ENCODE results near the gene KCNH4.
"Not testable (repeated sequence)": the region's sequence is repeated elsewhere in the genome, so short reads cannot be mapped to it uniquely, and the experiment has no call there.

The KCNH4 gene

GRCh38 chr17:42177684-42178083 lies 3.3 kb downstream of the KCNH4 start:
- no peak for DNase-seq

GRCh38 chr17:42174126-42174783 lies 6.7 kb downstream of the KCNH4 start:
- DNase-seq: no peak

GRCh38 chr17:42171831-42172230 lies 9.1 kb downstream of the KCNH4 start:
- no peak for DNase-seq

GRCh38 chr17:42169351-42169750 lies 11.6 kb downstream of the KCNH4 start:
- no peak for DNase-seq

DNA sequence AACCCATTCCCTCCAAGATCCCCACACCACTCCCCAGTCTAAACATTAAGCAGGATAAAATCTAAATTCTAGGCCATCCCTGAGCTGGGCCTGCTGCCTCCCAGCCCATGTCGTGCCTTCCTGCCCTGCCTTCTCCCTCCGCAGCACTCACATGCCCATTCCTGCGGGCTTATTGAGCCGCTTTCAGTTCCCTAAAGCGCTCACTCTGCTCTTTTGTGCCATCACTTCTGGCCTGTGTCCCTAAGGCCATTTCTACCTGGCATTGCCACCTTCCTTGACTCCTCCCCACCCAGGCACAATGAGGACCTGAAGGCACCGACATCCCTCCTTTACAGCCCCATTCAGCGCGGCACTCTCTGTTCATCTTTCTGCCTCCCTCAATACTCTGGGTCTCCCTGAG lies 13.1 kb downstream of the KCNH4 start:
- DNase-seq: no peak

- DNase-seq: no peak
These were observed 14.7 kb downstream of the KCNH4 start for GRCh38 chr17:42166196-42166763.

DNA sequence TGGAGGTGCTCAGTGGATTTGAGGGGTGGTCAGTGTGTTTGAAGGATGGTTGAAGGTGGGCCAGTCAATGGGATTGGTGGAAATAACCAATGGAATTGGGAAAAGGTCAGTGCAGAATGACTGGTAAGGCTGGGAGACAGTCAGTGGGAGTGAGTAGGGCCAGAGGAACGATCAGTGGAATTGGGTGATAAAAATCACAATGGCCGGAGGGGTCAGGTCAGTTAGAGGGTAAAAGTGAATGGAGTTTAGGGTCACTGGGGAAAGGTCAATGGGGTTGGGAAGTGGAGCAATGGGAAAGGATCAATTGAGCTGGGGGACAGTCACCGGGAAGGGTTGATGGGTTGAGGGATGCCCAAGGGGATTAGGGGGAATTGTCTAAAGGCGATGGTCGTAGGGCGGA lies 15.2 kb downstream of the KCNH4 start:
- DNase-seq: no peak

GRCh38 chr17:42163696-42164407 lies 17.1 kb downstream of the KCNH4 start:
- no peak for DNase-seq

GRCh38 chr17:42163113-42163512 lies 17.8 kb downstream of the KCNH4 start:
- peak; percentile 53 for DNase-seq

DNA sequence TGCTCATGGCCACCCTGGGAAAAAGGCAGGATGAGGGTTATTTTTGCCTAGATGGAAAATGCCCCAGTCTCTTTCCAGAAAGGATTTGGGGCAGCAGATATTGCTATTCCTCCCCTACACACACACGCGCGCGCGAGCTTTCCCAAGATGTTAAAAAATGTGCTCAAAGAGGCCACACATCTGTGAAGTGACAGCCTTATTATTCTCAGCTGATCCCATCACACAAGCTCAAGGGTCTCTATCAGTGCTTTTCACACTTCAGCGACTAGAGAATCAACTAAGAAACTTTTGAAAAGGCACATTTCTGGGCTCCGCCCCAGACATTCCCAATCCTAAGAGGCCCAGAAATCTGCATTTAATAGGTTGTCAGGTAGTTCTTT lies 20.4 kb downstream of the KCNH4 start:
- no peak for DNase-seq

GRCh38 chr17:42159796-42160530 lies 21.0 kb downstream of the KCNH4 start:
- DNase-seq: no peak

DNA sequence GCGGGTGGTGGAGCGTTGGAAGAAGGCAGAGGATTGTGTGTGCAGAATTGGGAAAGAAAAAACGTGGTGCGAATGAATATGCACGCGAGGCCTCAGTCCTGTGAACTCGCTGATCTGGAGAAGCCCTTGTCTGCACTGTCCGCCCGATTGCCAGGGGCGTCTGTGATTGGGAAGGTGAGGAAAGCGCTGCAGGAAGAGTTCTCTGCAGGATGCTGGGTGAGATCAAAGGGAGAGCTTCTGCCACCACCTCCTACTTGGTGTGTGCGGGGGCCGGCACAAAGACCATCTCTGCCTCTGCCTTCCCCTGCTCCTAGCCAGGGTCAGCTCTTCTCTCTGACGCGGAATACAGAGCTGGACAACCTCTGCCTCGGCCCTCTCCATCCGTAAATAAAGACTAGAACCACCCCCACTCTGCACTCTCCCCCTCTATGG lies 25.3 kb downstream of the KCNH4 start:
- DNase-seq: no peak

- DNase-seq: no peak
These were observed 26.8 kb downstream of the KCNH4 start for GRCh38 chr17:42153919-42154742.

GRCh38 chr17:42146911-42147607 lies 33.9 kb downstream of the KCNH4 start:
- DNase-seq: no peak

- not testable (repeated sequence) for DNase-seq
These were observed 37.8 kb downstream of the KCNH4 start for GRCh38 chr17:42143138-42143537.

GRCh38 chr17:42142371-42142896 lies 38.5 kb downstream of the KCNH4 start:
- no peak for DNase-seq

DNA sequence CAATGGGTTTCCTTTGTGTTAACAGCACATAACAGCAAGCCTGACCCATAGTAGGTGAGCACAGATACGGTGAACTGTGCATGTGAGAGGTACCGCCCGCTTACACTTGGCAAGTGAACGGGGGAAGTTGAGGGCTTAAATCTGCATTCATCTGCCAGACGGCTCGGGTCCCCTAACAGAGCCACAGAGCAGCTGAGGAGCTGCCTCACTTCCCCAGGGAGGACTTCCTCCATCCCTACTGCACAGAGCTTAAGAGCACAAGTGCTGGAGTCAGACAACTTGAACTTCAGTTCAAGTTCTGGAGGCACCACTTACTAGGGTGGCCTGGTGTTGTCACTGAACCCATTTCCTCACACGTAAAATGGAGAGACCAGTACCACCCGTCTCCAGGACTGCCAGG lies 39.6 kb downstream of the KCNH4 start:
- DNase-seq: no peak

DNA sequence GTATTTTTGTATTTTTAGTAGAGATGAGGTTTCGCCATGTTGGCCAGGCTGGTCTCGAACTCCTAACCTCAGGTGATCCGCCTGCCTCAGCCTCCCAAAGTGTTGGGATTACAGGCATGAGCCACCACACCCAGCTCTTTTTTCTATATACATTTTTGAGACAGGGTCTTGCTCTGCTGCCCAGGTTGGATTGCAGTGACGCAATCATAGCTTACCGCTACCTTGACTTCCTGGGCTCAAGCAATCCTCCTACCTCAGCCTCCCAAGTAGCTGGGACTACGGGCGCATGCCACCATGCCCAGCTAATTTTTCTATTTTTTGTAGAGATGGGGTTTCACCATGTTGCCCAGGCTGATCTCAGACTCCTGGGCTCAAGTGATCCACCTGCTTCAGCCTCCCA lies 40.3 kb downstream of the KCNH4 start:
- DNase-seq: not testable (repeated sequence)

GRCh38 chr17:42138749-42139492 lies 42.0 kb downstream of the KCNH4 start:
- DNase-seq: no peak

GRCh38 chr17:42136654-42137051 lies 44.3 kb downstream of the KCNH4 start:
- no peak for DNase-seq
